HL-60/S4 (cell line): ENCODE measurements around the gene MARCHF10.

Experiments
- in situ Hi-C: fragments of 300-500 bp; cut with MboI; formaldehyde crosslinking; loops from 2 replicates; pipeline ENCODE4 v1.14.3; 2022; ENCODE audit warnings: low sequenced_read_pairs

The MARCHF10 gene

GRCh38 chr17:62822080-62822904 is 14.2 kb upstream of the MARCHF10 start:
- in situ Hi-C loops, result no loop called here

- in situ Hi-C loops, result no loop called here
These were observed 13.3 kb upstream of the MARCHF10 start for GRCh38 chr17:62821189-62822079.

- in situ Hi-C loops, result no loop called here
These were observed 11.6 kb upstream of the MARCHF10 start for GRCh38 chr17:62819511-62820221.

- in situ Hi-C loops, result no loop called here
These were observed 10.4 kb upstream of the MARCHF10 start for GRCh38 chr17:62818526-62818925.

GRCh38 chr17:62816282-62816839 is 8.2 kb upstream of the MARCHF10 start:
- in situ Hi-C loops, result no loop called here

GRCh38 chr17:62809656-62810055 is 1.5 kb upstream of the MARCHF10 start:
- in situ Hi-C loops, result no loop called here

GRCh38 chr17:62808576-62808970 is 459 bp upstream of the MARCHF10 start:
- in situ Hi-C loops, result no loop called here

GRCh38 chr17:62805234-62805633 is 2.9 kb downstream of the MARCHF10 start:
- in situ Hi-C loops, result no loop called here

GRCh38 chr17:62804822-62805221 is 3.3 kb downstream of the MARCHF10 start:
- in situ Hi-C loops, result no loop called here

- in situ Hi-C loops, result no loop called here
These were observed 4.1 kb downstream of the MARCHF10 start for GRCh38 chr17:62804025-62804424.

- in situ Hi-C loops, result no loop called here
These were observed 5.4 kb downstream of the MARCHF10 start for GRCh38 chr17:62802561-62803205.

- in situ Hi-C loops, result no loop called here
These were observed 6.5 kb downstream of the MARCHF10 start for GRCh38 chr17:62801553-62802114.

- in situ Hi-C loops, result no loop called here
These were observed 7.5 kb downstream of the MARCHF10 start for GRCh38 chr17:62800585-62800984.

GRCh38 chr17:62797959-62798358 is 10.2 kb downstream of the MARCHF10 start:
- in situ Hi-C loops, result no loop called here

- in situ Hi-C loops, result no loop called here
These were observed 11.8 kb downstream of the MARCHF10 start for GRCh38 chr17:62796291-62796690.

GRCh38 chr17:62794666-62794971 is 13.5 kb downstream of the MARCHF10 start:
- in situ Hi-C loops, result no loop called here

- in situ Hi-C loops, result no loop called here
These were observed 14.0 kb downstream of the MARCHF10 start for GRCh38 chr17:62793919-62794665.

- in situ Hi-C loops, result no loop called here
These were observed 15.7 kb downstream of the MARCHF10 start for GRCh38 chr17:62792447-62792800.

- in situ Hi-C loops, result no loop called here
These were observed 16.2 kb downstream of the MARCHF10 start for GRCh38 chr17:62791767-62792446.
